Measurements from ENCODE around the gene WNT3A. TPM values are rescaled to one million over a fixed set of nuclear protein-coding genes. Genes with fewer than 3 reads are reported as not detected.
"Not testable (repeated sequence)": the region's sequence is repeated elsewhere in the genome, so short reads cannot be mapped to it uniquely, and the experiment has no call there.

Gene WNT3A
- polyA plus RNA-seq, 1 experiment = not detected

- H3K27me3 ChIP-seq (ENCODE audit: control insufficient read depth, insufficient read depth, low read length); DNase-seq (ENCODE audit: low read depth); H3K4me3 ChIP-seq (ENCODE audit: low read depth, low read length); POLR2A ChIA-PET; CTCF ChIA-PET; H3K36me3 ChIP-seq (ENCODE audit: control insufficient read depth, insufficient read depth, low read length): not testable (repeated sequence)
Observed at GRCh38 chr1:227971216-227971615, 35.6 kb upstream of the WNT3A start.

DNA sequence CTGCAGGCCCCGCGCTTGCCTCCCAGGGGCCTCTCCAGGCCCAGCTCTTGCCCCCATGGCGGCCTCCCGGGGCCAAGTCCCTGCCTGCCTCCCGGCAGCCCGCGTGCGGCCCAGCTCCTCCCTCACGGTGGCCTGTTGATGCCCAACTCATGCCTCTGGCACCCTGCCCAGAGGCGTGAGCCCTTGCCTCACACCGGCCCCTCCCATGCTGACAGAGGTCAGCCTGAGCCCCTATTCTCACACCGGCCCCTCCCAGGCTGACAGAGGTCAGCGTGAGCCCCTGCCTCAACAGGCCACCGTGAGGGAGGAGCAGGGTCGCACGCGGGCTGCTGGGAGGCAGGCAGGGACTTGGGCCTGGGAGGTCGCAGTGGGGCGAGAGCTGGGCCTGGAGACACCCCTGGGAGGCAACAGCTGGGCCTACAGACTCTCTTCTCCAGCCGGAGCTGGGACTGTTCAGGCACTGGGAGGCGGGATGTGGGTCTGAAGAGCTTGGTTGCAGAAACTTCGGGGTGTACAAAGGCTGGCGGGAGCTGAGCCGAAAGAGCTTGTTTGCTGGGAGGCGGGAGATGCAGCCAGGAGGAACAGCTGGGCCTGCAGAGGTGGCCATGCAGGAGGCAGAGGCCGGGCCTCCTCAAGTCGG is 35.0 kb upstream of the WNT3A start:
- CTCF ChIA-PET; DNase-seq (ENCODE audit: low read depth); H3K36me3 ChIP-seq (ENCODE audit: control insufficient read depth, insufficient read depth, low read length); POLR2A ChIA-PET; H3K4me3 ChIP-seq (ENCODE audit: low read depth, low read length); H3K27me3 ChIP-seq (ENCODE audit: control insufficient read depth, insufficient read depth, low read length): not testable (repeated sequence)

DNA sequence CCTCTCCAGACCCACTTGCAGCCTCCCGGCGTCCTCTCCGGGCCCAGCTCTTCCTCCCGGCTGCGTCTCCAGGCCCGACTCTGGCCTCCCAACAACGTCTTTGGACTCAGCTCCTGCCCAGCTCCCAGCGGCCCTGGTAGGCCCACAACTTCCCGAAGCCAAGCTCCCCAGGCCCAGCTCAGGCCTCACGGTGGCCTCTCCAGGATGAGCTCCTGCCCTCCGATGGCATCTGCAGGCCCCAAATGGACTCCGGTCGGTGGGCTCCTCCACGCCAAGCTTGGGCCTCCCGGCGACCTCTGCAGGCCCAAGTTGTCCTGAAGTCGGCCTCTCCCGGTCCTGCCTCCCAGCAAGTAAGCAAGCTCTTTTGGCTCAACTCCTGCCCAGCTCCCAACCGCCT is 34.5 kb upstream of the WNT3A start:
- H3K4me3 ChIP-seq (ENCODE audit: low read depth, low read length); H3K27me3 ChIP-seq (ENCODE audit: control insufficient read depth, insufficient read depth, low read length); POLR2A ChIA-PET; DNase-seq (ENCODE audit: low read depth); H3K36me3 ChIP-seq (ENCODE audit: control insufficient read depth, insufficient read depth, low read length); CTCF ChIA-PET: not testable (repeated sequence)

- CTCF ChIA-PET = interaction anchor here (0.6 kb wide), 1 partner anchor 11 kb away, joined by 4 read pairs; no protein-coding TSS in a partner anchor
- H3K4me3 ChIP-seq (ENCODE audit: low read depth, low read length); POLR2A ChIA-PET; DNase-seq (ENCODE audit: low read depth); H3K27me3 ChIP-seq (ENCODE audit: control insufficient read depth, insufficient read depth, low read length); H3K36me3 ChIP-seq (ENCODE audit: control insufficient read depth, insufficient read depth, low read length): not testable (repeated sequence)
Observed at GRCh38 chr1:227972843-227973374, 33.9 kb upstream of the WNT3A start.

DNA sequence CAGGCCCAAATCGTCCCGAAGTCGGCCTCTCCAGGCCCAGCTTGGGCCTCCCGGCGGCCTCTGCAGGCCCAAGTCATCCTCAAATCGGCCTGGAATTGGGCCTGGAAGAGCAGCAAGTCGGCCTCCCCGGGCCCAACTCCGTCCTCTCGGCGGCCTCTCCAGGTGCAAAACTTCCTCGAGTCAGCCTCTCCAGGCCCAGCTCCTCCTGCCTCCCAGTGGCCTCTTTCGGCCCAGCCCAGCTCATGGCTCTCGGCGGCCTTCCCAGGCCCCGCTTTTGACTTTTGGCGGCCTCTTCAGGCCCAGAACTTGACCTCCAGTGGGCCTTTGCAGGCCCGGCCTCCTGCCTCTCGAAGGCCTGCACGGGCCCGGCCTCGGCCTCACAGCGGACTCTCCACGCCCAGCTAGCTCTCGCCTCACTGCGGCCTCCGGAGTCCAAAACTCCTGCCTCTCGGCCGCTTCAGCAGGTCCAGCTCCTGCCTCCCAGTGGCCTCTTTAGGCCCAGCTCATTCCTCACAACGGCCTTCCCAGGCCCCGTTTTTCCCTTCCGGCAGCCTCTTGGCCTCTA is 33.0 kb upstream of the WNT3A start:
- H3K27me3 ChIP-seq (ENCODE audit: control insufficient read depth, insufficient read depth, low read length); DNase-seq (ENCODE audit: low read depth); H3K4me3 ChIP-seq (ENCODE audit: low read depth, low read length); H3K36me3 ChIP-seq (ENCODE audit: control insufficient read depth, insufficient read depth, low read length); POLR2A ChIA-PET: not testable (repeated sequence)
- CTCF ChIA-PET = interaction anchor here (0.6 kb wide), 1 partner anchor 12 kb away, joined by 4 read pairs; no protein-coding TSS in a partner anchor

- H3K36me3 ChIP-seq (ENCODE audit: control insufficient read depth, insufficient read depth, low read length); H3K4me3 ChIP-seq (ENCODE audit: low read depth, low read length); POLR2A ChIA-PET; CTCF ChIA-PET; H3K27me3 ChIP-seq (ENCODE audit: control insufficient read depth, insufficient read depth, low read length); DNase-seq (ENCODE audit: low read depth): not testable (repeated sequence)
Observed at GRCh38 chr1:227975583-227976283, 31.1 kb upstream of the WNT3A start.

- no peak for DNase-seq (ENCODE audit: low read depth)
- TF ChIP-seq, protein P1, sequence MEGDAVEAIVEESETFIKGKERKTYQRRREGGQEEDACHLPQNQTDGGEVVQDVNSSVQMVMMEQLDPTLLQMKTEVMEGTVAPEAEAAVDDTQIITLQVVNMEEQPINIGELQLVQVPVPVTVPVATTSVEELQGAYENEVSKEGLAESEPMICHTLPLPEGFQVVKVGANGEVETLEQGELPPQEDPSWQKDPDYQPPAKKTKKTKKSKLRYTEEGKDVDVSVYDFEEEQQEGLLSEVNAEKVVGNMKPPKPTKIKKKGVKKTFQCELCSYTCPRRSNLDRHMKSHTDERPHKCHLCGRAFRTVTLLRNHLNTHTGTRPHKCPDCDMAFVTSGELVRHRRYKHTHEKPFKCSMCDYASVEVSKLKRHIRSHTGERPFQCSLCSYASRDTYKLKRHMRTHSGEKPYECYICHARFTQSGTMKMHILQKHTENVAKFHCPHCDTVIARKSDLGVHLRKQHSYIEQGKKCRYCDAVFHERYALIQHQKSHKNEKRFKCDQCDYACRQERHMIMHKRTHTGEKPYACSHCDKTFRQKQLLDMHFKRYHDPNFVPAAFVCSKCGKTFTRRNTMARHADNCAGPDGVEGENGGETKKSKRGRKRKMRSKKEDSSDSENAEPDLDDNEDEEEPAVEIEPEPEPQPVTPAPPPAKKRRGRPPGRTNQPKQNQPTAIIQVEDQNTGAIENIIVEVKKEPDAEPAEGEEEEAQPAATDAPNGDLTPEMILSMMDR (IDR thresholded peaks at IDR 0.05; ENCODE audit: insufficient read depth, low read depth, low read length) = no peak
- POLR2A ChIA-PET = no interaction called here
- no peaks in the 10 kb centered on the region for H3K27me3 ChIP-seq (ENCODE audit: control insufficient read depth, insufficient read depth, low read length)
- no peaks in the 10 kb centered on the region for H3K36me3 ChIP-seq (ENCODE audit: control insufficient read depth, insufficient read depth, low read length)
- CTCF ChIA-PET = interaction anchor here (2.7 kb wide), 1 partner anchor 12 kb away, joined by 15 read pairs; no protein-coding TSS in a partner anchor
- no peak overlapping the region for H3K4me3 ChIP-seq (ENCODE audit: low read depth, low read length)
Observed at GRCh38 chr1:227987181-227987580, 19.6 kb upstream of the WNT3A start.

GRCh38 chr1:227994632-227995300 is 12.0 kb upstream of the WNT3A start:
- CTCF ChIA-PET = no interaction called here
- TF ChIP-seq, protein P1 (IDR thresholded peaks at IDR 0.05; ENCODE audit: insufficient read depth, low read depth, low read length) = no peak
- H3K27me3 ChIP-seq (ENCODE audit: control insufficient read depth, insufficient read depth, low read length) = no peaks in the 10 kb centered on the region
- POLR2A ChIA-PET = no interaction called here
- no peaks in the 10 kb centered on the region for H3K36me3 ChIP-seq (ENCODE audit: control insufficient read depth, insufficient read depth, low read length)
- DNase-seq (ENCODE audit: low read depth) = no peak
- H3K4me3 ChIP-seq (ENCODE audit: low read depth, low read length) = no peak overlapping the region

Data from BJ (cell line).